Activated gamma-delta T cell (primary cell): ENCODE data around the gene TBC1D2.
"Not testable (repeated sequence)": the region's sequence is repeated elsewhere in the genome, so short reads cannot be mapped to it uniquely, and the experiment has no call there.

Experiments used
- DNase-seq: peaks from one replicate; lab custom pipeline; 2025; lab: John Stamatoyannopoulos, UW

The TBC1D2 gene

GRCh38 chr9:98191671-98192502, 63.6 kb downstream of the TBC1D2 start:
- DNase-seq = no peak

GRCh38 chr9:98191181-98191608, 64.3 kb downstream of the TBC1D2 start:
- no peak for DNase-seq

GRCh38 chr9:98190757-98191105, 64.7 kb downstream of the TBC1D2 start:
- no peak for DNase-seq

GRCh38 chr9:98189412-98189811, 66.0 kb downstream of the TBC1D2 start:
- no peak for DNase-seq

- no peak for DNase-seq
Measured at GRCh38 chr9:98187926-98188325, 67.5 kb downstream of the TBC1D2 start.

GRCh38 chr9:98186236-98186635, 69.2 kb downstream of the TBC1D2 start:
- no peak for DNase-seq

- DNase-seq = no peak
Measured at GRCh38 chr9:98185611-98186171, 69.8 kb downstream of the TBC1D2 start.

GRCh38 chr9:98185021-98185567, 70.4 kb downstream of the TBC1D2 start:
- DNase-seq = no peak

GRCh38 chr9:98184326-98184725, 71.1 kb downstream of the TBC1D2 start:
- DNase-seq = no peak

GRCh38 chr9:98182889-98183599, 72.4 kb downstream of the TBC1D2 start:
- no peak for DNase-seq

GRCh38 chr9:98182069-98182820, 73.2 kb downstream of the TBC1D2 start:
- DNase-seq = no peak

- DNase-seq = no peak
Measured at GRCh38 chr9:98181746-98182068, 73.7 kb downstream of the TBC1D2 start.

- no peak for DNase-seq
Measured at GRCh38 chr9:98180996-98181395, 74.5 kb downstream of the TBC1D2 start.

- DNase-seq = no peak
Measured at GRCh38 chr9:98178874-98179850, 76.3 kb downstream of the TBC1D2 start.

GRCh38 chr9:98176391-98177259, 78.8 kb downstream of the TBC1D2 start:
- DNase-seq = no peak

- DNase-seq = no peak
Measured at GRCh38 chr9:98175762-98176161, 79.7 kb downstream of the TBC1D2 start.

- DNase-seq = no peak
Measured at GRCh38 chr9:98175028-98175569, 80.3 kb downstream of the TBC1D2 start.

GRCh38 chr9:98174502-98174918, 80.9 kb downstream of the TBC1D2 start:
- DNase-seq = not testable (repeated sequence)

- DNase-seq = no peak
Measured at GRCh38 chr9:98173181-98173580, 82.3 kb downstream of the TBC1D2 start.

- no peak for DNase-seq
Measured at GRCh38 chr9:98172604-98173003, 82.8 kb downstream of the TBC1D2 start.
